GM18873 (cell line): ENCODE data around the gene KIF16B.
A peak's percentile ranks its signal among the peaks of the same experiment; 100 is the strongest.
"Not testable (repeated sequence)": the region's sequence is repeated elsewhere in the genome, so short reads cannot be mapped to it uniquely, and the experiment has no call there.

Source experiments
- ATAC-seq: cut with Tn5 transposase; IDR thresholded peaks from one replicate; pipeline ENCODE4 v1.9.1; 2021; ENCODE audit warnings: mild to moderate bottlenecking, moderate library complexity, moderate number of reproducible peaks; ENCODE audit not compliant: unreplicated experiment, low FRiP score

KIF16B gene

GRCh38 chr20:16596404-16596803 lies 23.2 kb upstream of the KIF16B start:
- not testable (repeated sequence) for ATAC-seq

- no peak for ATAC-seq
Measured at GRCh38 chr20:16595376-16595775, 22.1 kb upstream of the KIF16B start.

GRCh38 chr20:16590041-16590633 lies 16.9 kb upstream of the KIF16B start:
- ATAC-seq, result no peak

- ATAC-seq, result no peak
Measured at GRCh38 chr20:16589623-16590022, 16.4 kb upstream of the KIF16B start.

- ATAC-seq, result no peak
Measured at GRCh38 chr20:16588241-16588640, 15.0 kb upstream of the KIF16B start.

- no peak for ATAC-seq
Measured at GRCh38 chr20:16587066-16587465, 13.8 kb upstream of the KIF16B start.

- no peak for ATAC-seq
Measured at GRCh38 chr20:16583474-16583873, 10.2 kb upstream of the KIF16B start.

- ATAC-seq, result no peak
Measured at GRCh38 chr20:16581241-16581640, 8.0 kb upstream of the KIF16B start.

GRCh38 chr20:16580620-16581019 lies 7.4 kb upstream of the KIF16B start:
- ATAC-seq, result no peak

- no peak for ATAC-seq
Measured at GRCh38 chr20:16580147-16580546, 6.9 kb upstream of the KIF16B start.

GRCh38 chr20:16576219-16576618 lies 3.0 kb upstream of the KIF16B start:
- no peak for ATAC-seq

- no peak for ATAC-seq
Measured at GRCh38 chr20:16575390-16576140, 2.3 kb upstream of the KIF16B start.

GRCh38 chr20:16574656-16575355 lies 1.6 kb upstream of the KIF16B start:
- peak; percentile 59 for ATAC-seq

- ATAC-seq, result no peak
Measured at GRCh38 chr20:16571333-16571732, 1.9 kb downstream of the KIF16B start.

- no peak for ATAC-seq
Measured at GRCh38 chr20:16569246-16570153, 3.7 kb downstream of the KIF16B start.

GRCh38 chr20:16566080-16566479 lies 7.2 kb downstream of the KIF16B start:
- no peak for ATAC-seq

GRCh38 chr20:16564079-16564478 lies 9.2 kb downstream of the KIF16B start:
- not testable (repeated sequence) for ATAC-seq

- ATAC-seq, result no peak
Measured at GRCh38 chr20:16563066-16563806, 10.0 kb downstream of the KIF16B start.

- no peak for ATAC-seq
Measured at GRCh38 chr20:16562259-16562658, 11.0 kb downstream of the KIF16B start.

GRCh38 chr20:16560661-16561060 lies 12.6 kb downstream of the KIF16B start:
- no peak for ATAC-seq
